Prostate gland (tissue), 2 donors: Measurements from ENCODE around the gene DISP2. TPM values are rescaled to one million over a fixed set of nuclear protein-coding genes. Genes with fewer than 3 reads are reported as not detected.

Experiments
- DNase-seq: peaks from one replicate; pipeline ENCODE4 v3.0.0-alpha.2; 2019; ENCODE audit warnings: low spot score
- H3K27ac ChIP-seq, 2 donors: fragments of 200-600 bp; sonication (generic); 2 replicates each; pipeline ENCODE4 v1.5.1; 2017 to 2019
- H3K27me3 ChIP-seq: fragments of 200-600 bp; sonication (generic); replicated peaks from 2 replicates; pipeline ENCODE4 v1.5.1; 2019; ENCODE audit not compliant: insufficient read depth
- H3K36me3 ChIP-seq, 2 donors: fragments of 200-600 bp; sonication (generic); 1 replicate in 1 of 2; 2 replicates in 1 of 2; pipeline versions ENCODE4 v1.5.1 to v1.8.1; 2017 to 2019
- H3K4me1 ChIP-seq: fragments of 200-600 bp; sonication (generic); replicated peaks from 2 replicates; pipeline ENCODE4 v1.5.1; 2019
- H3K4me3 ChIP-seq, 2 donors: fragments of 200-600 bp; sonication (generic); 2 replicates each; pipeline ENCODE4 v1.5.1; 2017 to 2019
- H3K9me3 ChIP-seq: fragments of 200-600 bp; sonication (generic); 2 replicates; pipeline ENCODE4 v1.5.1; 2017
- POLR2A ChIP-seq: fragments of 450-650 bp; IDR thresholded peaks from one replicate; pipeline ENCODE4 v1.6.1; 2016; ENCODE audit warnings: antibody characterized with exemption, mild to moderate bottlenecking
- POLR2AphosphoS5 ChIP-seq: sonication (generic); formaldehyde crosslinking; IDR thresholded peaks from one replicate; pipeline ENCODE4 v1.6.1; 2017; ENCODE audit warnings: antibody characterized with exemption
- WGBS: methylation state at CpG from one replicate; pipeline ENCODE4 v1.1.5; 2018; 5-methylcytosine and 5-hydroxymethylcytosine counted together
- intact Hi-C: fragments of 100-400 bp; cut with DNase I; formaldehyde crosslinking; loops from one replicate; pipeline ENCODE4 v1.14.2; 2022
- total RNA-seq, 2 donors: library from RNA; depleted of rRNA; stranded (reverse); fragments of >200 nt; gene quantifications; one replicate each; pipeline ENCODE4 v1.1.0, GENCODE V29; 2016
- TF ChIP-seq, protein P1 (sequence below), 4 experiments: fragments of 200-600 bp in 2 of 4; fragments of 450-650 bp in 2 of 4; sonication (generic) in 2 of 4; IDR thresholded peaks; 1 replicate in 3 of 4; 2 replicates in 1 of 4; pipeline ENCODE4 v1.5.1; 2016 to 2019; ENCODE audit warnings: antibody characterized with exemption in 4 of 4, mild to moderate bottlenecking in 2 of 4, moderate library complexity in 2 of 4

Gene DISP2
- total RNA-seq, 2 donors from 2014 or later: 0.27 to 1.6 TPM

- H3K4me1 ChIP-seq: peaks cover 15% of the 10 kb centered on the region
- peaks cover 0 to 7% of the 10 kb centered on the region in 2 donors for H3K36me3 ChIP-seq
- no peak overlapping the region for H3K4me3 ChIP-seq
- H3K27ac ChIP-seq: peak overlapping the region; percentile 73 to 77
- no peaks in the 10 kb centered on the region for H3K9me3 ChIP-seq
- peak; percentile 70 for DNase-seq
- intact Hi-C loops: loop anchor here (1.0 to 10.0 kb wide), 2 partner anchors 142 to 377 kb away; no protein-coding TSS in a partner anchor
- H3K27me3 ChIP-seq: no peaks in the 10 kb centered on the region
- 10% methylated on average over 31 of the region's 31 CpGs for WGBS
- TF ChIP-seq POLR2AphosphoS5 (peak; percentile 53), POLR2A (no peak)
- TF ChIP-seq, protein P1, sequence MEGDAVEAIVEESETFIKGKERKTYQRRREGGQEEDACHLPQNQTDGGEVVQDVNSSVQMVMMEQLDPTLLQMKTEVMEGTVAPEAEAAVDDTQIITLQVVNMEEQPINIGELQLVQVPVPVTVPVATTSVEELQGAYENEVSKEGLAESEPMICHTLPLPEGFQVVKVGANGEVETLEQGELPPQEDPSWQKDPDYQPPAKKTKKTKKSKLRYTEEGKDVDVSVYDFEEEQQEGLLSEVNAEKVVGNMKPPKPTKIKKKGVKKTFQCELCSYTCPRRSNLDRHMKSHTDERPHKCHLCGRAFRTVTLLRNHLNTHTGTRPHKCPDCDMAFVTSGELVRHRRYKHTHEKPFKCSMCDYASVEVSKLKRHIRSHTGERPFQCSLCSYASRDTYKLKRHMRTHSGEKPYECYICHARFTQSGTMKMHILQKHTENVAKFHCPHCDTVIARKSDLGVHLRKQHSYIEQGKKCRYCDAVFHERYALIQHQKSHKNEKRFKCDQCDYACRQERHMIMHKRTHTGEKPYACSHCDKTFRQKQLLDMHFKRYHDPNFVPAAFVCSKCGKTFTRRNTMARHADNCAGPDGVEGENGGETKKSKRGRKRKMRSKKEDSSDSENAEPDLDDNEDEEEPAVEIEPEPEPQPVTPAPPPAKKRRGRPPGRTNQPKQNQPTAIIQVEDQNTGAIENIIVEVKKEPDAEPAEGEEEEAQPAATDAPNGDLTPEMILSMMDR (IDR thresholded peaks at IDR 0.05): peak; percentile 89 to 96 (median 92)
These were observed 63.5 kb downstream of the DISP2 start for GRCh38 chr15:40421246-40422157.

DNA sequence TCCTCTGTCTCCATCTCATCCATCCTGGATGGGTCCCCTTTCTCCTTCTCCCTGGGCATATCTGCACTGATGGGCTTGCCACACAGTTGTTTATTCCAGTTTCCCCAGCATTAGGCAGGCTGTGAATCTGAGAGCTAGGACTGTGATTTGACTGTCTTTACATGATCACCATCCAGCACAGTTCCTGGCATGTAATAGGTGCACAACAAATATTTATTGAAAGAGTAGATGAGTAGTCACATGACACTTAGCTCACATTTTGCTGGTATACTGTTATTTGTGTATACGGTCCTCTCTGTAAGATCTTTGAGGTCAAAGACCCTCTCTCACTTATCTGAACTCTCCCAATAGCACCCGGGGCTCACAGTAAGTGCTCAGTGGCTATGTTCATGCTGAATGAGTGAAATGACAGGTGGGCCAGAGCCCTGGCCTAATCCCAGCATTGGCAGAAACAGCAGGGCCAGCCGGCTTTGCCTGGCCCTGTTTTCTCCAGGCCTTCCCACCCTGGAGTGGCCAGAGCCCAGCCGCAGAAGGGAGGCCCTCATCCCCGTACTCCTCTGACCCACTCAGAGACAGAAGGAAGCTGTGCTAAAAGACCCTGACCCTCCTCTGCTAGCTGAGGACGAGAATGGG is 66.6 kb downstream of the DISP2 start:
- DNase-seq: no peak
- H3K27me3 ChIP-seq: no peaks in the 10 kb centered on the region
- 90% methylated on average over 5 of the region's 6 CpGs for WGBS
- TF ChIP-seq, protein P1 (IDR thresholded peaks at IDR 0.05): no peak
- TF ChIP-seq POLR2AphosphoS5 (no peak), POLR2A (no peak)
- intact Hi-C loops: loop anchor here (10.0 kb wide), 1 partner anchor 380 kb away; no protein-coding TSS in a partner anchor
- H3K4me3 ChIP-seq: no peak overlapping the region
- no peaks in the 10 kb centered on the region for H3K9me3 ChIP-seq
- no peak overlapping the region for H3K27ac ChIP-seq
- H3K4me1 ChIP-seq: peaks cover 15% of the 10 kb centered on the region
- H3K36me3 ChIP-seq: no peaks in the 10 kb centered on the region

- H3K36me3 ChIP-seq: no peaks in the 10 kb centered on the region
- no peak for DNase-seq
- no peaks in the 10 kb centered on the region for H3K9me3 ChIP-seq
- H3K27me3 ChIP-seq: no peaks in the 10 kb centered on the region
- 95% methylated on average over 5 of the region's 5 CpGs for WGBS
- no peak overlapping the region for H3K4me3 ChIP-seq
- intact Hi-C loops: loop anchor here (10.0 kb wide), 1 partner anchor 381 kb away; no protein-coding TSS in a partner anchor
- peaks cover 11% of the 10 kb centered on the region for H3K4me1 ChIP-seq
- TF ChIP-seq POLR2AphosphoS5: no peak
- TF ChIP-seq, protein P1 (IDR thresholded peaks at IDR 0.05): no peak
- TF ChIP-seq POLR2A: no peak
- no peak overlapping the region for H3K27ac ChIP-seq
These were observed 67.7 kb downstream of the DISP2 start for GRCh38 chr15:40425681-40426080.

DNA sequence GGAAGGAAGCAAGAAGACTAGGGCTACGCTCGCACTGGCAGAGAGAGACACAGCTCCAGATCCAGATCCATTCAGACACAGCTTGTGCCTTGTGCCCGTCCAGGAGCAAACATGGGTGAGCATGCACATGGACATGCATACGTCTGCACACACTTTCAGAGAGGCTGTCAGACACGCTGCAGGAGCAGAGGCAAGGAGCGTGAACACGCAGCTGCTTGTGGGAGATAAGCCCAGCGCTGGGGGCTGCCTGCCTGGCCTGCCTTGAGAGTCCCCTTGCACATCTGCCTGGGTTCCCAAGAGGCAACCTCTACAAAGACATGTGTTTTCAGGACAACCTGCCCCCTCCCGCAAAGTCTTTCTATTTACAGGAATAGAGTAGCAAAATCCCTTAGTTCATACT is 69.2 kb downstream of the DISP2 start:
- DNase-seq: no peak
- H3K4me3 ChIP-seq: no peak overlapping the region
- 92% methylated on average over 9 of the region's 9 CpGs for WGBS
- no peaks in the 10 kb centered on the region for H3K4me1 ChIP-seq
- H3K9me3 ChIP-seq: no peaks in the 10 kb centered on the region
- no peak overlapping the region for H3K27ac ChIP-seq
- no peaks in the 10 kb centered on the region for H3K27me3 ChIP-seq
- TF ChIP-seq POLR2A: no peak
- TF ChIP-seq, protein P1 (IDR thresholded peaks at IDR 0.05): no peak
- TF ChIP-seq POLR2AphosphoS5: no peak
- intact Hi-C loops: loop anchor here (10.0 kb wide), 1 partner anchor 382 kb away; no protein-coding TSS in a partner anchor
- H3K36me3 ChIP-seq: no peaks in the 10 kb centered on the region
